WERI-Rb-1 (cell line): ENCODE measurements around the gene HOXA11.

ENCODE experiments used
- DNase-seq: peaks from one replicate; pipeline ENCODE4 v3.0.0-alpha.2; 2020
- H3K27ac ChIP-seq: fragments of 250-450 bp; sonication (Bioruptor Pico); 2 replicates; pipeline ENCODE4 v1.5.1; 2020; ENCODE audit warnings: mild to moderate bottlenecking, moderate library complexity
- H3K27me3 ChIP-seq: fragments of 250-450 bp; sonication (Bioruptor Pico); 2 replicates; pipeline ENCODE4 v1.5.1; 2021; ENCODE audit warnings: mild to moderate bottlenecking, low read depth, moderate library complexity; ENCODE audit not compliant: insufficient read depth, severe bottlenecking
- H3K36me3 ChIP-seq: fragments of 250-450 bp; sonication (Bioruptor Pico); 2 replicates; pipeline ENCODE4 v1.5.1; 2020; ENCODE audit warnings: mild to moderate bottlenecking, moderate library complexity
- H3K4me3 ChIP-seq: 2 replicates; pipeline ENCODE4 v1.5.1; 2011; ENCODE audit warnings: low read depth, mild to moderate bottlenecking, control low read depth, low read length
- H3K9me3 ChIP-seq: fragments of 250-450 bp; sonication (Bioruptor Pico); 2 replicates; pipeline ENCODE4 v1.5.1; 2021; ENCODE audit warnings: mild to moderate bottlenecking, moderate library complexity; ENCODE audit not compliant: severe bottlenecking
- TF ChIP-seq, protein P1 (sequence below): IDR thresholded peaks from 2 replicates; pipeline ENCODE4 v1.5.1; 2011; ENCODE audit warnings: low read depth, mild to moderate bottlenecking, control low read depth, inconsistent platforms, low read length

HOXA11 gene

DNA sequence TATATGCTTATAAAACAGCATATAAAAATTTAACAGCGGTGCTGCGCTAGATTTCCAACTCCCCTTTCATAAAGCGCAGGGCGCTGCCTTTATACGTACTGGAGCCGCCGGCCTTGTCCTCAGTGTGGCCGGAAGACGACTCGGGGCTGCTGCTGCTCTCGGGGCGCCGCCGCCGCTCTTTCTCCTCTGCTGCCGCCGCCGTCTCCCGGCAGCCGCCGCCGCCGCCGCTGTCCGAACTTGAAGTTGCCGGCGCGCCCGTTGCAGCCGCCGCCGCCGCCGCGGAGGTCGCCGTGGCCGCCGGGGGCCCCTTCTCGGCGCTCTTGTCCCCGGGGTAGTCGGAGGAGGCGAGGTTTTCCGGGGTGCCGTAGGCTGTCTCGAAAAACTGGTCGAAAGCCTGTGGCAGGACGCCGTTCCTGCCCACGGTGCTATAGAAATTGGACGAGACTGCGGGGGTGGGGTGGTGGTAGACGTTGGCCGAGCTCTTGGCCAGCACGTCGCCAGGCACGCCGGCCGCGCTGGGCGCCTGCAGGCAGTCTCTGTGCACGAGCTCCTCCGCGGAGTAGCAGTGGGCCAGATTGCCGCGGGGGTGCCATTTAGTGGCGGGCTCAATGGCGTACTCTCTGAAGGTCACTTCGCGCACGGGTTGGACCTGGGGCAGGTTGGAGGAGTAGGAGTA lies 557 bp downstream of the HOXA11 start:
- Histone ChIP-seq H3K27ac (no peak overlapping the region), H3K27me3 (peaks cover 97% of the 10 kb centered on the region), H3K36me3 (no peaks in the 10 kb centered on the region), H3K4me3 (peak overlapping the region; percentile 45), H3K9me3 (no peaks in the 10 kb centered on the region)
- TF ChIP-seq, protein P1, sequence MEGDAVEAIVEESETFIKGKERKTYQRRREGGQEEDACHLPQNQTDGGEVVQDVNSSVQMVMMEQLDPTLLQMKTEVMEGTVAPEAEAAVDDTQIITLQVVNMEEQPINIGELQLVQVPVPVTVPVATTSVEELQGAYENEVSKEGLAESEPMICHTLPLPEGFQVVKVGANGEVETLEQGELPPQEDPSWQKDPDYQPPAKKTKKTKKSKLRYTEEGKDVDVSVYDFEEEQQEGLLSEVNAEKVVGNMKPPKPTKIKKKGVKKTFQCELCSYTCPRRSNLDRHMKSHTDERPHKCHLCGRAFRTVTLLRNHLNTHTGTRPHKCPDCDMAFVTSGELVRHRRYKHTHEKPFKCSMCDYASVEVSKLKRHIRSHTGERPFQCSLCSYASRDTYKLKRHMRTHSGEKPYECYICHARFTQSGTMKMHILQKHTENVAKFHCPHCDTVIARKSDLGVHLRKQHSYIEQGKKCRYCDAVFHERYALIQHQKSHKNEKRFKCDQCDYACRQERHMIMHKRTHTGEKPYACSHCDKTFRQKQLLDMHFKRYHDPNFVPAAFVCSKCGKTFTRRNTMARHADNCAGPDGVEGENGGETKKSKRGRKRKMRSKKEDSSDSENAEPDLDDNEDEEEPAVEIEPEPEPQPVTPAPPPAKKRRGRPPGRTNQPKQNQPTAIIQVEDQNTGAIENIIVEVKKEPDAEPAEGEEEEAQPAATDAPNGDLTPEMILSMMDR = no peak
- peak; percentile 26 for DNase-seq

DNA sequence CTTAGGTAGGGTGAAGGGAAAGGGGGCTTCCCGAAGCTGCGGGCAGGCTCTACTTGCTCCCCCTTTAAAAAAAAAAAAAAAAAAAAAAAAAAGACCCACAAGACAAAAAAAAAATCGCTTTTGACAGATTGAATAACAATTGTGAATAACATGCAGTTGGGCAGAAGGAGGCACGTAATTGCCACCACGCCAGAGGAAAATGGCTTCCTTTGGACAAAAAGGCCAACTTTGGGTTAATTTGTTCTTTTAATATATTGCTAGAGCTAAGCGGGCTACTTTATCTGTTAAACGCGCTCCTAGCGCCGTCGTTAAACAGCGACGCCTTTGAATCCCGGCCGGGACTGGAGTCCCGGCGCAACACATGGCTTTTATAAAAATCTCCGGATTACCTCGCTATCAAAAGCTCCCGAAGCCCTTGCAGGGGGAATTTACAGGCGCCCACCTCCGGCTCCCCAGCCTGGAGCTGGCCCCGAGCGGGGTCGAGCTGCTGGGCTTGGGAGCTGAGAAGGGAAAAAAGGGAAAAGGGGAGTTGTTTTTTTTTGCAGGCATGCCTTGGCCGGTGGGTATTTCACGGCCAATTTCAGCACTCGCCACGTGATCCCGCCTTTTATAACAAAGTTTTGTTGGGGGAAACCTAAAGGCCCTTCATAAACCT lies 1.2 kb downstream of the HOXA11 start:
- DNase-seq = peak; percentile 26
- Histone ChIP-seq H3K36me3 (no peaks in the 10 kb centered on the region), H3K9me3 (no peaks in the 10 kb centered on the region), H3K27me3 (peaks cover 93% of the 10 kb centered on the region), H3K4me3 (peak overlapping the region; percentile 45), H3K27ac (no peak overlapping the region)
- TF ChIP-seq, protein P1 = no peak

DNA sequence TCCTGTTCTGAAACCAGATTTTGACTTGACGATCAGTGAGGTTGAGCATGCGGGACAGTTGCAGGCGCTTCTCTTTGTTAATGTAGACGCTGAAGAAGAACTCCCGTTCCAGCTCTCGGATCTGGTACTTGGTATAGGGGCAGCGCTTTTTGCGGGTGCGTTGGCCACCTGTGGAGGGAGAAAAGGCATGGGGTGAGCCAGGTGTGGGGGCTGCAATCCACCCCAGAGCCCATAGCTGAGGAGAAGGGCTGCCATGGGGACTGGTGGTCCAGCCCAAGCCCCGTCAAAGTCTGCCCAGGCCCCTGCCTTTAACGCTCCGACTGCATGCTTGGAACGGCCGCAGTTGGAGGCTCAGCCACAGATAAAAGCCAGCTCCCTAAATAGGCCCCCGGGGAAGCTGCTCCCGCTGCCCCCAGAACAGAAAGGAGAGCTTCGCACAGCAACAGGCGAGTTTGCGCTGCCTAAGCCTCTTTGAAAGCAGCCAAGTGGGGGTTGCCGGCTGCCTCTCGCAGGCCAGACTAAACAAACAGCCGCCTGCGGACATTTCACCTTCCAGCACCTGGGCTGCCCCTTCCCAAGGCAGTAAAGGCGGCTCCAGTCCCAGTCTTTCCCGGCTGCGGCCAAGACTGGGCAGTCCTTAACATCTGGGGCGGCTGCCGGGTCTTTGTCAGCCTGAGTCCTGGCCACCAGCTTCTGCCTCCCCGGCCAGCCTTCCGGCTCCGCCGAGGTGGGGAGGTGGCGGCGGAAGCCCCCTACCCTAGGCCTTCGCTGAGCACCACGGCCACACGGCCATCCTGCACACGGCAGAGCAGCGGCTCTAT lies 2.0 kb downstream of the HOXA11 start:
- no peak overlapping the region for H3K27ac ChIP-seq
- peak; percentile 38 for DNase-seq
- H3K4me3 ChIP-seq = peak overlapping the region; percentile 45
- H3K27me3 ChIP-seq = peaks cover 85% of the 10 kb centered on the region
- TF ChIP-seq, protein P1 = no peak
- H3K9me3 ChIP-seq = no peaks in the 10 kb centered on the region
- no peaks in the 10 kb centered on the region for H3K36me3 ChIP-seq

DNA sequence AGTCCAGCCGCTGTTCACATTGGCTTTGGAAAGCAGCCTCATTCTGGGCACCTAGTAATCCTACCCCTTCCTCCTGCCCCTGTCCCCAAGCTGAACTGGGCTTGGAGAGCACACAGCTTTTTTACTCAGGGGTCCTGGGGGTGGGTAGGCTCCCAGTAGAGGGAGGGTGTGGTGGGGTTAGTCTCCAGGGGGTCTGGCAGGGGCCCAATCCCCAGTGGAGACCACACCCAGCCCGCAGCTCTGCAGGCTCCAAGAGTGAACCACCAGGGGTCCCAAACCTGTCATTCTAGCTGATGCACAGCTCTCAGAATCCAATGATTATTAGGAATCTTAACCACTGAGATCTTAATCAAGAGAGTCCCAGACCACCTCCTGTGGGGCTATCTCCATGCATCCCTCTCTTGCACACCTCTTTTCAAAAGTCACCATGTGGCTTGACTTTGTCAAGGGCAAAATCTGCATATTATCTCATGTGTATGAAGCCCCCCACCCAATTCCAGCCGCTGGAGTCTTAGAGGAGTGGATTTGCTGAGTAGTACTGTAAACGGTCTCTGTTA lies 2.7 kb downstream of the HOXA11 start:
- Histone ChIP-seq H3K9me3 (no peaks in the 10 kb centered on the region), H3K4me3 (no peak overlapping the region), H3K27me3 (peaks cover 81% of the 10 kb centered on the region), H3K36me3 (no peaks in the 10 kb centered on the region), H3K27ac (no peak overlapping the region)
- TF ChIP-seq, protein P1 = no peak
- DNase-seq = peak; percentile 6

DNA sequence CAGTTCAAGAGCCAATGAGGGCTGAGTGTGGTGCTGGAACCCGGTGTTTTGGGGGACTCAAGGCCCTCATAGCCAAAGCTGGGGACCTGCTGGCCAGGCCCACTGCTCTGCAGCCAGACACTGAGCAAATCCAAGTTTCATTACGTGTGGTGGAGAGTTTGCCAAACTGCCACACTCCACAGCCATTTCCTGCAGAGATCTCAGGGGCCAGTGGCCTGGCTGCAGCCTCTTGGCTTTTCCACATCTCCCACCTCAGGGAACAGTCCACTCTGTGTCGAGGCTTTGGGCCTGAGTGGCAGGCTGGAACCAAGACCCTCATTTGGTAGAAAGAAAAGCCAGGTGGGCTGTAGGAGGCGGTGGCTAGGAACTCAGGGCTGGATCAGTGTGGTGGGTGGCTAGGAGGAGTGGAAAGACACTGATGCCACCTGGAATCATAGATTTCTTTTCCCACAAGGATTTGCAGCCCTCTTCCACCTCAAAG lies 3.2 kb downstream of the HOXA11 start:
- TF ChIP-seq, protein P1 = no peak
- no peak overlapping the region for H3K27ac ChIP-seq
- H3K9me3 ChIP-seq = no peaks in the 10 kb centered on the region
- peak; percentile 1 for DNase-seq
- no peaks in the 10 kb centered on the region for H3K36me3 ChIP-seq
- H3K4me3 ChIP-seq = no peak overlapping the region
- peaks cover 76% of the 10 kb centered on the region for H3K27me3 ChIP-seq
